ENCODE data around the gene STAP2.

DNA sequence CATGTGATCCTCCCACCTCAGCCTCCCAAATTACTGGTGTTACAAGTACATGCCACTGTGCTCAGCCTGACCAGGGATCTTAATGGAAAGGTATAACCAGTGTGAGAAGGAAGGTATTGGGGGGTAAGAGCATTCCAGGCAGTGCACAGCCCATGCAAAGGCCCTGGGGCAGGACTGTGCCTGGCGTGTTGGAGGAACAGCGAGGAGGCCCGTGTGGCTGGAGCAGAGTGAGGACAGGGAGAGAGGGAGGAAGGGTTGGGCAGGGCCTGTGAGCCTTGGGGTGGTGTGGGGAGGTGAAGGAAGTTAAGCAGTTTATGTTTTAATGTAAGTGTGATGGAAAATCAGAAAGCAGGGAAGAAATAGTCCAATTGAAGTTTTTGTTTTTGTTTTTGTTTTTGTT lies 38.0 kb downstream of the STAP2 start:
- TF ChIP-seq, protein P1, sequence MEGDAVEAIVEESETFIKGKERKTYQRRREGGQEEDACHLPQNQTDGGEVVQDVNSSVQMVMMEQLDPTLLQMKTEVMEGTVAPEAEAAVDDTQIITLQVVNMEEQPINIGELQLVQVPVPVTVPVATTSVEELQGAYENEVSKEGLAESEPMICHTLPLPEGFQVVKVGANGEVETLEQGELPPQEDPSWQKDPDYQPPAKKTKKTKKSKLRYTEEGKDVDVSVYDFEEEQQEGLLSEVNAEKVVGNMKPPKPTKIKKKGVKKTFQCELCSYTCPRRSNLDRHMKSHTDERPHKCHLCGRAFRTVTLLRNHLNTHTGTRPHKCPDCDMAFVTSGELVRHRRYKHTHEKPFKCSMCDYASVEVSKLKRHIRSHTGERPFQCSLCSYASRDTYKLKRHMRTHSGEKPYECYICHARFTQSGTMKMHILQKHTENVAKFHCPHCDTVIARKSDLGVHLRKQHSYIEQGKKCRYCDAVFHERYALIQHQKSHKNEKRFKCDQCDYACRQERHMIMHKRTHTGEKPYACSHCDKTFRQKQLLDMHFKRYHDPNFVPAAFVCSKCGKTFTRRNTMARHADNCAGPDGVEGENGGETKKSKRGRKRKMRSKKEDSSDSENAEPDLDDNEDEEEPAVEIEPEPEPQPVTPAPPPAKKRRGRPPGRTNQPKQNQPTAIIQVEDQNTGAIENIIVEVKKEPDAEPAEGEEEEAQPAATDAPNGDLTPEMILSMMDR (IDR thresholded peaks at IDR 0.05; ENCODE audit: extremely low read depth in 1 of 2, insufficient read depth in 1 of 2, low read depth in 1 of 2, low read length in 2 of 2) = no peak
- TF ChIP-seq EZH2 (IDR thresholded peaks at IDR 0.05; ENCODE audit: borderline replicate concordance, low read depth, low read length, severe bottlenecking) = no peak
